GM12878 (cell line): ENCODE data around the gene PRSS36. TPM values are rescaled to one million over a fixed set of nuclear protein-coding genes. Genes with fewer than 3 reads are reported as not detected.
"Not testable (repeated sequence)": the region's sequence is repeated elsewhere in the genome, so short reads cannot be mapped to it uniquely, and the experiment has no call there.

Experiments
- ATAC-seq: fragments of 200-7000 bp; cut with Tn5 transposase; 3 replicates; pipeline ENCODE4 v1.9.1; 2020; ENCODE audit warnings: mild to moderate bottlenecking, moderate library complexity
- BruUV-seq: library from RNA; stranded (reverse); fragments of 400-500 nt; replicated peaks from 2 replicates; lab custom pipeline; 2021; lab: Mats Ljungman, UMichigan
- CTCF ChIA-PET: fragments of 300-600 bp; sonication (Branson Sonifier 250); formaldehyde crosslinking; extraction: SDS; loops from one replicate; lab custom pipeline; 2021; ENCODE audit warnings: inconsistent platforms; lab: Yijun Ruan, JAX
- POLR2A ChIA-PET: fragments of 350-600 bp; formaldehyde crosslinking; extraction: SDS; loops from one replicate; lab custom pipeline; 2021; ENCODE audit warnings: inconsistent platforms; lab: Charles Lee
- RAD21 ChIA-PET: fragments of 300-600 bp; sonication (Branson Sonifier 250); formaldehyde crosslinking; loops from one replicate; lab custom pipeline; 2023; ENCODE audit warnings: antibody characterized with exemption; ENCODE audit not compliant: unreplicated experiment; lab: Charles Lee
- SMC1A ChIA-PET: fragments of 300-600 bp; sonication (Branson Sonifier 250); formaldehyde crosslinking; loops from one replicate; lab custom pipeline; 2023; ENCODE audit not compliant: unreplicated experiment, uncharacterized antibody; lab: Charles Lee
- DNase-seq: peaks from one replicate; pipeline ENCODE4 v3.0.0-alpha.2; 2011; ENCODE audit warnings: low read depth, low spot score
- FAIRE-seq: peaks from 3 replicates; lab custom pipeline; 2011; peaks lifted over from hg19 to GRCh38; lab: Jason Lieb, UNC
- H2AFZ ChIP-seq: 2 replicates; pipeline ENCODE4 v1.6.0; 2011; ENCODE audit warnings: low read depth, low read length, control low read depth; ENCODE audit not compliant: control insufficient read depth
- H3K27ac ChIP-seq: 2 replicates; pipeline ENCODE4 v1.5.1; 2011; ENCODE audit warnings: control low read depth; ENCODE audit not compliant: control insufficient read depth, insufficient read depth
- H3K27me3 ChIP-seq, 2 experiments: replicated peaks in 1 of 2; 2 replicates each; pipeline versions ENCODE4 v1.6.0 to v1.6.1; 2011; ENCODE audit warnings: low read length in 1 of 2; ENCODE audit not compliant: control insufficient read depth in 2 of 2, insufficient read depth in 2 of 2
- H3K36me3 ChIP-seq, 2 experiments: 2 replicates each; pipeline ENCODE4 v1.5.1; 2011; ENCODE audit warnings: low read length in 1 of 2; ENCODE audit not compliant: control insufficient read depth in 2 of 2, insufficient read depth in 2 of 2
- H3K4me1 ChIP-seq: 2 replicates; pipeline ENCODE4 v1.6.1; 2011; ENCODE audit warnings: mild to moderate bottlenecking, low read length, moderate library complexity, mixed read lengths; ENCODE audit not compliant: control insufficient read depth, insufficient read depth
- H3K4me2 ChIP-seq: 2 replicates; pipeline ENCODE4 v1.6.0; 2011; ENCODE audit warnings: control low read depth; ENCODE audit not compliant: control insufficient read depth, insufficient read depth
- H3K4me3 ChIP-seq: fragments of 200-600 bp; sonication (generic); 2 replicates; pipeline ENCODE4 v1.5.1; 2016
- H3K79me2 ChIP-seq: 2 replicates; pipeline ENCODE4 v1.6.0; 2011; ENCODE audit warnings: low read length; ENCODE audit not compliant: control insufficient read depth, insufficient read depth
- H3K9ac ChIP-seq: 2 replicates; pipeline ENCODE4 v1.8.0; 2011; ENCODE audit warnings: low read length, control low read depth, mixed read lengths; ENCODE audit not compliant: control insufficient read depth, insufficient read depth
- H3K9me3 ChIP-seq: replicated peaks from 3 replicates; pipeline ENCODE4 v1.5.1; 2011; ENCODE audit warnings: mild to moderate bottlenecking, low read length; ENCODE audit not compliant: control insufficient read depth, insufficient read depth
- H4K20me1 ChIP-seq: 2 replicates; pipeline ENCODE4 v1.6.0; 2011; ENCODE audit not compliant: control insufficient read depth, insufficient read depth
- DPF2 ChIP-seq: fragments of 450-650 bp; IDR thresholded peaks from 2 replicates; pipeline ENCODE4 v1.6.1; 2017; ENCODE audit warnings: mild to moderate bottlenecking
- RUNX3 ChIP-seq: IDR thresholded peaks from 2 replicates; pipeline ENCODE4 v1.6.1; 2012; ENCODE audit warnings: low read length, inconsistent platforms
- SPI1 ChIP-seq: IDR thresholded peaks from 2 replicates; pipeline ENCODE4 v1.6.1; 2011; ENCODE audit warnings: low read depth, mild to moderate bottlenecking, low read length, moderate library complexity, borderline replicate concordance; ENCODE audit not compliant: insufficient read depth
- WGBS: methylation state at CpG from one replicate; pipeline ENCODE4 v1.1.6; 2016; ENCODE audit warnings: low lambda C conversion rate; ENCODE audit not compliant: insufficient replicate concordance, insufficient coverage; ENCODE audit errors: missing lambda C conversion rate; 5-methylcytosine and 5-hydroxymethylcytosine counted together
- in situ Hi-C: fragments of 300-500 bp; cut with MboI; formaldehyde crosslinking; loops from 9 replicates; pipeline ENCODE4 v1.14.3; 2018; ENCODE audit warnings: mixed read lengths
- intact Hi-C: fragments of 100-400 bp; cut with micrococcal nuclease; formaldehyde crosslinking; loops from one replicate; pipeline ENCODE4 v1.14.2; 2022; ENCODE audit not compliant: unreplicated experiment
- polyA plus RNA-seq, 11 experiments: library from polyadenylated mRNA; depleted of rRNA in 4 of 11; unstranded in 6 of 11; stranded (reverse) in 5 of 11; fragments of >200 nt; fragmentation: Nextera tagmentation in 4 of 11; fragmentation: Illumina TruSeq in 1 of 11; extraction: Ambion mirVana in 4 of 11; extraction: Trizol in 1 of 11; gene quantifications; 1 replicate in 1 of 11; 2 replicates in 10 of 11; pipeline versions ENCODE4 v1.2.1 to v1.2.3, GENCODE V29; 2011 to 2016; ENCODE audit warnings: inconsistent platforms in 2 of 11, missing spikeins in 2 of 11, low read depth in 1 of 11
- total RNA-seq, 4 experiments: library from RNA; depleted of rRNA in 3 of 4; stranded (reverse); fragments of >200 nt in 3 of 4; fragmentation: Illumina TruSeq in 1 of 4; extraction: Trizol in 1 of 4; gene quantifications; 2 replicates each; pipeline versions ENCODE4 v1.2.1 to v1.2.3, GENCODE V29; 2013 to 2021

Gene PRSS36
- total and polyA plus RNA-seq, 10 of the 15 experiments (the other 5 are each of a cell fraction or from before 2014, with no cell fraction given): 0.11 to 1.1 (median 0.17) TPM; not detected in 3

GRCh38 chr16:31157136-31157535 lies 7.3 kb upstream of the PRSS36 start:
- Histone ChIP-seq H3K4me2 (no peak overlapping the region; the same call in 1 of the 2 replicates), H3K79me2 (no peaks in the 10 kb centered on the region), H2AFZ (no peak overlapping the region; the same call in 1 of the 2 replicates), H4K20me1 (no peaks in the 10 kb centered on the region), H3K27me3 (no peaks in the 10 kb centered on the region), H3K9me3 (no peaks in the 10 kb centered on the region), H3K27ac (no peak overlapping the region), H3K36me3 (no peaks in the 10 kb centered on the region), H3K9ac (no peak overlapping the region), H3K4me1 (no peaks in the 10 kb centered on the region), H3K4me3 (no peak overlapping the region)
- SMC1A ChIA-PET: interaction anchor here (0.7 to 2.8 kb wide), 6 partner anchors 13 to 284 kb away, joined by 3 to 7 read pairs (median 4); no protein-coding TSS in a partner anchor
- in situ Hi-C loops (no loop called here), intact Hi-C loops (no loop called here)
- TF ChIP-seq DPF2: no peak
- TF ChIP-seq SPI1: peak; percentile 61; the same call in 1 of the 2 replicates
- no peak for TF ChIP-seq RUNX3
- CTCF ChIA-PET: interaction anchor here (0.7 to 2.7 kb wide), 9 partner anchors 9 to 286 kb away, joined by 3 to 19 read pairs (median 3); partner anchors contain the start of gene ZNF843
- ATAC-seq (peak; percentile 73), FAIRE-seq (no peak), DNase-seq (no peak)
- POLR2A ChIA-PET: interaction anchor here (0.6 to 1.9 kb wide), 6 partner anchors 15 to 217 kb away, joined by 3 to 10 read pairs (median 5); no protein-coding TSS in a partner anchor
- 10% methylated on average over 8 of the region's 8 CpGs for WGBS
- RAD21 ChIA-PET: interaction anchor here (0.6 to 3.4 kb wide), 3 partner anchors 15 to 226 kb away, joined by 3 to 11 read pairs (median 4); no protein-coding TSS in a partner anchor
- no TSS peak for BruUV-seq

GRCh38 chr16:31150976-31151375 lies 1.1 kb upstream of the PRSS36 start:
- RAD21 ChIA-PET: interaction anchor here (1.2 to 1.8 kb wide), 2 partner anchors 9 to 182 kb away, joined by 3 to 6 read pairs; no protein-coding TSS in a partner anchor
- not testable (repeated sequence) for H3K27ac ChIP-seq

More at GRCh38 chr16:31150976-31151375, 1.1 kb upstream of the PRSS36 start:
- intact Hi-C loops, BruUV-seq, H2AFZ ChIP-seq, H3K36me3 ChIP-seq, DNase-seq, ATAC-seq, H3K4me2 ChIP-seq, H3K9ac ChIP-seq, H3K79me2 ChIP-seq, POLR2A ChIA-PET, H3K4me1 ChIP-seq, H4K20me1 ChIP-seq, H3K4me3 ChIP-seq, H3K27me3 ChIP-seq, FAIRE-seq, in situ Hi-C loops, H3K9me3 ChIP-seq: not testable (repeated sequence)
- 29% methylated on average over 5 of the region's 6 CpGs for WGBS
- CTCF ChIA-PET: interaction anchor here (0.5 to 1.3 kb wide), 2 partner anchors 9 to 232 kb away, joined by 3 read pairs; no protein-coding TSS in a partner anchor
- SMC1A ChIA-PET: interaction anchor here (1.1 kb wide), 1 partner anchor 9 kb away, joined by 3 read pairs; no protein-coding TSS in a partner anchor
